NCI-H748 treated with DMSO at 0.1 percent for 48 hours (cell line): ENCODE measurements around the gene POLD3.
A peak's percentile ranks its signal among the peaks of the same experiment; 100 is the strongest.

Experiments
- DNase-seq: peaks from one replicate; lab custom pipeline; 2025; lab: John Stamatoyannopoulos, UW

POLD3 gene

GRCh38 chr11:74592441-74593362 is at the start of gene POLD3:
Gene POLD3, plus strand, starts transcription at chr11:74592582. Its CDS starts 77 bp downstream, at chr11:74592659.
- peak; percentile 85 for DNase-seq

DNA sequence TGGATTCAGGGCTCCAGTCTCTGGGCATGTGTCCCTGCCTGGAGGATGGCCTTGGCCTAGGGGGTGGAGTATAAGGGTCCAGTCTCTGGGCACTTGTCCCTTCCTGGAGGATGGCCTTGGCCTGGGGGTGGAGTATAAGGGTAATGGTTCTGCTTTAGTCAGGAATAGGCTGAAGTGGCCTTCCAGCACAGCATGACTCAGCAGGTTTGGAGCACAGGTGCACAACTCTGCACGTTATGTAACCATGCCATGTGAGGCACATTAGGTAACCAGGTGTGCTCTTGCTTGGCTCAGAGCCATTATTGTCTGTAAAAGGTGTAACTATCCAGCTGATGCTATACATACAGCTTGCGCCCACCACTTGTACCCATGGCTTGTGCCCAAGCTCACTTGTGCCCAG is 48.4 kb upstream of the POLD3 start:
- no peak for DNase-seq

DNA sequence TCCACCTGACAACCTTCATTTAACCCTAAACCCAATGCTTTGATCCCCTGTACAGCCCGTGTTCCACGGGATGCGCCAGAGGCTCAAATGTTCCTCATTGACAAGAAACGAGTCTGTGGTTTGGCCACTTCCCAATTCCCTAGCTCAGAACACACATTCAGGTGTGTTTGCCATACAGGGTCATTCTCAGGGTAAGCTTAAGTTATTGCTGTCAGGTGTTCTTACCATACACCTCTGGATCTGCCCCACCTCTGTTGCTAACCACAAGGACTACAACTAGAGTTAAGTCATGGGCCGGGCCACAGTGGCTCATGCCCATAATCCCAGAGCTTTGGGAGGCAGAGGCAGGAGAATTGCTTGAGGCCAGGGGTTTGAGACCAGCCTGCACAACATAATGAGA is 45.6 kb upstream of the POLD3 start:
- no peak for DNase-seq

- DNase-seq: no peak
Observed at GRCh38 chr11:74550991-74551753, 41.2 kb upstream of the POLD3 start.

DNA sequence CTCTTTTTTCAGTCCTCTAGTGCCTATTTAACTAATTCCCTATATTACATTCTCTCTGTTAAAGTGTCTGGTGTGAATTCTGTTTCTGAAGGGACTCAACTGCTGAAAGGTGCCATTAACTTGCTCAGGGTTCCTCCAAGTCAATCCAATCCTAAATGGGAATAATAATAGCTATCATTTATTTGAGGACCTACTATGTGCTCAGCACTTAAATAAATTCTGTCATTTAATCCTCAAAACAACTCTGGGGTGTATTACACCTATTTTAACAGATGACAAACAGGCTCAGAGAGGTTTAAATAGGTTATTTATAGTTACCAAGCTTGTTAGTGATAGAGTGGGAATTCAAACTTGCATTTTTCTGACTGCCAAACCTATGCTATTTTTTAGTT is 40.6 kb upstream of the POLD3 start:
- no peak for DNase-seq

GRCh38 chr11:74557526-74557925 is 34.9 kb upstream of the POLD3 start:
- no peak for DNase-seq

DNA sequence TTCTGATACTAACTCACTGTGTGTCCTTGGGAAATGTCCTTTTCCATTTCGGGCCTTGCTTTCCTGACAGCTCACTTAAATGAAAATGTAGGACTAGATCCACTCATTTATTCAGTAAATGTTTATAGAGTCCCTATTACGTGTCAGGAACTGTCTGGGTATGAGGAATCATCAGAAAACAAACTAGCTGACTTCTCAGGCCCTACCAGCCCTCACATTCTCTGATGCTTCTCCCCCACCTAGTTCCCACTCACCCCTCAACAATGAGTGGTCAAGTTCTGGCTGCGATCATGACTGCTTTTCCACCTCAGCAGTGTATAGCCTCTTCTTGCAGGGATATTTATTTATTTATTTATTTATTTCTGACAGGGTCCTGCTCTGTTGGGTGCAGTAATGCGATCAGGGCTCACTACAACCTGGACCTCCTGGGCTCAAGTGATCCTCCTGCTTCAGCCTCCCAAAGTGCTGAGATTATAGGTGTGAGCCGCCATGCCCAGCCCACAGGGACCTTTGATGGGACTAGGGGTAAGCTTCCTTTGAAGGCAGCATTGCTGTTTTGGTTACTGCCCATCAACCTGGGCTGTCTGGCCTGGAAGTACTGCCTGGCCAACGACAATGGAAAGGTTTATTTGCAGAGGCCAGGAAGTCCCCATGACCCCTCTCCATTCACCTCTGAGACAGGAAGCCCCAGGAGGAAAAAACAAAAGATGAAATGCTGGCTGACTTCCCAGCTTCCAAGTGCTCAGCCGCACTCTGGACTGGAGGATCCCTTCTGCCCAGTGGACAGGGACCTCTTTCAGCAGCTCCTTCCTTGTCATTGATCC is 33.1 kb upstream of the POLD3 start:
- DNase-seq: peak; percentile 44

DNA sequence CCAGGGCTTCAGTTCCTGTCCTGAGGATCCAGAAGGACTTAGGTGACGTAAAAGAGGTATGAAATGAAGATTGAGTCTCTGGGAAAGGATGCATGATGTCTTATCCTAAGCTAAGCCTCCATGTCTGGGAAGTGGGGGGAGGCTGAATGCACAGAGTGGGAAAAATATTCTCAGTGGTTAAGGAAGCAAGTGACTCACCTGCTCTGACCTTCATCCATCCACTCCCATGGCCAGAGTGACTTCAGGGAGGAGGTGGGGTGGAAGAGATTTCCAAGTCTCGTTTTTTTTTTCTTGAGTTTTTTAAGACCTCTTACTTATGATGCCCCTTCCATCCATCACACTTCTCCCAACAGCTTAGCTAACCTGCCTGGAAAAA is 32.5 kb upstream of the POLD3 start:
- DNase-seq: no peak

- no peak for DNase-seq
Observed at GRCh38 chr11:74566146-74566960, 26.0 kb upstream of the POLD3 start.

DNA sequence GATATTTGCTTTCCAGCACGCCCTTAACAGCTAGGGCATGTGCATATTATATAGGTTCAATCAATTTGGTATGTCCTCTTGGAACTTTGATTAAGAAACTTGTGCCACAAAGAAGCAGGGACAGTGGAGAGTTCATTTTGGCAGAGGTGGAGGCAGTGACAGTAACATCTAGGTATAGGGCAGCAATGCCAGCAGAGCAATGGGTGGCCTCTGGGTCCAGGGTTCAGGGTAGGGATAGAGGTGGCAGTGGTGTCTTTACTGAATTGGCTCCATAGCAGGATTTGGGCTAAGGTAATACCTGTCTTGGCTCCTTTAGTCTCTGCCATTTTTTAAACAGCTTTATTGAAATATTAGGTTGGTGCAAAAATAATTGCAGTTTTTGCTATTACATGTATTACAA is 24.4 kb upstream of the POLD3 start:
- DNase-seq: no peak

DNA sequence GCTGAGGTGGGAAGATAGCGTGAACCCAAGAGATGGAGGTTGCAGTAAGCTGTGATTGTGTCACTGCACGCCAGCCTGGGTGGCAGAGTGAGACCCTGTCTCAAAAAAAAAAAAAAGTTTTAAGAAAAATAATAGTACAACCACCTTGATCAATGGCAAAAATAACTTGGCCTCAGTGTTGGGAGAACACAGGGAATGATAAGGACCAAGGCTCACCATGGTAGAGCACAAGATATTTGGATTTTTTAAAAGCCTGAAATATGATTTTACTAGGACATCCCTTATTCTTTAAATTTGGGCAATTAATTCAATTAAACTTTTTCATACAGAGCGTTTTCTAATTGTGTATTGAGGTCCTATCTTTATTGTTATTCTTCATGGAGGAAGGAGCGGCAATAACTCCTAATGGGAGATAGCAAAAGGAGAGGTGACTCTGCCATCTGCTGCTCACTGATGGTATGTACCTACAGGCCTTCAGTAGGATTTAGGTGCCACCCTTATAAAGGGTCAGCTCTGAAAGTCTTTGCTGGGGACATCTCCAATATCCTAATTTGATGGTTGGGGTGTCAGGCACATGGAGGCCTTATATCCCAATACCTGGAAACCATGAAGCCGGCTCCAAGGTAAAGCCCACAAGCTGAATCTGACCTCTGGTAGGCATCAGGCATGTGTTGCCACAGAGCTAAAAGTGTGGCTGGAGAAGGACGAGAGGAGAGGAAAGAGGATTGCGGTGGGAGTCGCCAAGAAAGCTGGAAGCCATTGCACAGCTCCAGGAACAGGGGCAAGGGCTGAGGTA is 21.9 kb upstream of the POLD3 start:
- peak; percentile 65 for DNase-seq

DNA sequence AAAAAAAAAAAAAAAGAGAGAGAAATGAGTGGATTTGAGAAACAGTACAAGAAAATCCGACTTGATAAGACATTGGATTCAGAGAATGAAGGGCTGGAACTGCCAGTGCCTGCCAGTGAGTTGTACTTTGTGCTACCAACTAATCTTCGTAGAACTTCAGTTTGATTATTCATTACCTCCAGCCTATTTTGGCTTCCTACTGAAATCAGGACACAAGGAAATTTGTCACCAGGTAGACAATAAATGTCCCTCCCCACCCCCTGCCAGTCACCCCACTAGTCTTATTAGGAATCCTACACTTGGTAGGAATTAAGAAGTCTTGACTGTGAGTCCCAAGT is 21.4 kb upstream of the POLD3 start:
- no peak for DNase-seq

DNA sequence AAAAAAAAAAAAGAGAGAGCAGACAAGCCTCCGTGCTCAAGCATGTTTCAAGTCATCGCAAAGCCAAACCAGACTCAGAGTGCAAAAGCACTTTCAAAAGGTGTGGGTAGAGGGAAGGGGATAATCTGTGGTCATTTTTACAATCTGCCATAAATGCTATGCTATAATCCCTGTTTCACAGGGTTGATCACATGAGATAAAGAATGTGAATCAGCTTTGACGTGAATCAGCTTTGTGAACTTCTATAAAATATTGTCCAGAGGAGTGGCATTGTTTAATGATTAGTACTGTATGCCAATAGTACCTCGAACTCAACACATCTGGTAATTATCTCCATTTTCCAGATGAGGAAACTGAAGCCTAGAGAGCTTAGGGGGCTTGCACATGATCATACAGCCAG is 20.0 kb upstream of the POLD3 start:
- DNase-seq: no peak

DNA sequence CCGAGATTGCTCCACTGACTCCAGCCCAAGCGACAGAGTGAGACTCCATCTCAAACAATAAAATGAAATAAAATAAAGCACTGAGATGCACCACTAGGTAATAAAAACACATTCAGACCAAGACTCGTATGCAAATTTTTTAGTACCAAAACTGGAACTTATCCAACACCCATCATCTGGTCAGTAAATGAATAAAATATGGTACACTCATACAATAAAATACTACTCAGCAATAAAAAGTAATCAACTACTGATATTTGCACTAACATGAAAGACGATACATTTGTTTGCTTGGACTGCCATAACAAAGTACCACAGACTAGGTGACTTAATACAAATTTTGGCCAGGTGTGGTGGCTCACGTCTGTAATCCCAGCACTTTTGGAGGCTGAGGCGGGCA is 17.8 kb upstream of the POLD3 start:
- DNase-seq: no peak

DNA sequence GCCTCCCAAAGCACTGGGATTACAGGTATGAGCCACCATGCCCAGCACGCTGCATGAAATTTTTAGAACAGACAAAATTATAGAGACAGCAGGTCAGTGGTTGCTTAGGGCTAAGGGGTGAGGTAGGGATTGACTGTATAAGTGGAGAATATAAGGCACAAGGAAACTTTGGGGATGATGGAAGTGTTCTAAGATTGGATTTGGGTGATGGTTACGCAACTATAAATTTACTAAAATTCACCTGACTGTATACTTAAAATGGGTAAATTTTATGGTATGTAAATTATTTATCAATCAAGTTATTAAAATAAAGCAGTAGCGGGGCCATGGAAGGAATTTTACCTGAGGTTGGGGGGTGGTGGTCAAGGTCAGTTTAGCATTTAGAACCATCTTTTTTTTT is 16.4 kb upstream of the POLD3 start:
- DNase-seq: no peak

GRCh38 chr11:74577181-74577580 is 15.2 kb upstream of the POLD3 start:
- DNase-seq: no peak

GRCh38 chr11:74577624-74578396 is 14.6 kb upstream of the POLD3 start:
- DNase-seq: peak; percentile 47

DNA sequence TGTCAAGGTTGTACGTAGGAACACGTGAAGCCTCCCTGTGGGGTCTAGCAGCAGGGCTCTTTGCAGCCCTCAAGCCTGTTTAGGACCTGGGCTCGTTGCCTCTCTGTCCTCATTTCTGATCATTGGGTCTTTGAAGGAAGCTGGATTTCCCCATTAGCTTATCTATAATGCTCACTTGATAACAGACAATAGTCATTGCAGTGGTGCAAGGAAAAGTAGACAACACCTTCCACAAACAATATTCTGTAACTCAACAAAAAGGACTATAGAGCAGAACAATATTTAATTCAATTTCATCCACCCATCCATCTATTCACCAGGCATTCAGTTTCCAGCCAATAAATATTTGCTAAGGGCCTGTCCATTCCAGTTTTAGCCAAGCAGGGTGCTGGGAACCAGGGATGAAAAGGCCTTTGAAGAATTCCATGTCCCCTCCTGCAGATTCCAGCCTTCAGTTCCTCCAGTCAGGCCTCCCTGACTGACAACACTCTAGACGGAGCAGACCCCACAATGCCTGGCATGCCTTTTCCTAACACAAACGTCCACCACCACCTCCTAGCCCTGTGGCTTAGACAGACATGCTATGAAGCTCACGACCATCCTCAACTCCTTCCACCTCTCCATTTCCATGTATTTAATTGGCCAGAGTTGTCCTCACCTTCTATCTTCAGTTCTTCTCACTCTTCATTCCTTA is 12.7 kb upstream of the POLD3 start:
- DNase-seq: no peak

- DNase-seq: no peak
Observed at GRCh38 chr11:74581954-74582547, 10.3 kb upstream of the POLD3 start.
